Measurements from ENCODE around the gene RAD54L2.

GRCh38 chr3:51557993-51558392, 19.5 kb downstream of the RAD54L2 start:
- TF ChIP-seq EZH2 (IDR thresholded peaks at IDR 0.05) (no peak), POLR2AphosphoS5 (IDR thresholded peaks at IDR 0.05; ENCODE audit: borderline replicate concordance, low read depth, low read length) (no peak), FOXP2 (optimal IDR thresholded peaks at IDR 0.05; ENCODE audit: control extremely low read depth, extremely low read length, insufficient read depth) (no peak)
